Panc1 (cell line): ENCODE data around the gene ENTHD1. TPM values are rescaled to one million over a fixed set of nuclear protein-coding genes. Genes with fewer than 3 reads are reported as not detected.

Experiments
- ATAC-seq: fragments of 200-7000 bp; cut with Tn5 transposase; 2 replicates; pipeline ENCODE4 v1.9.1; 2020; ENCODE audit warnings: mild to moderate bottlenecking, moderate library complexity
- BruUV-seq: library from RNA; stranded (reverse); fragments of 400-500 nt; replicated peaks from 2 replicates; lab custom pipeline; 2021; lab: Mats Ljungman, UMichigan
- CTCF ChIA-PET: fragments of 300-600 bp; sonication (Branson Sonifier 250); formaldehyde crosslinking; loops from one replicate; lab custom pipeline; 2022; ENCODE audit warnings: antibody characterized with exemption; lab: Charles Lee
- POLR2A ChIA-PET: fragments of 300-600 bp; sonication (Branson Sonifier 250); formaldehyde crosslinking; loops from one replicate; lab custom pipeline; 2022; ENCODE audit warnings: antibody characterized with exemption; lab: Charles Lee
- DNase-seq: peaks from one replicate; pipeline ENCODE4 v3.0.0-alpha.2; 2010; ENCODE audit warnings: low read depth, low spot score
- H3K27ac ChIP-seq: 2 replicates; pipeline ENCODE4 v1.5.1; 2011; ENCODE audit warnings: mild to moderate bottlenecking, low read length, inconsistent platforms
- H3K27me3 ChIP-seq: fragments of 200-500 bp; sonication (Bioruptor generic); 2 replicates; pipeline ENCODE4 v1.6.0; 2014; ENCODE audit warnings: low read length, inconsistent platforms; ENCODE audit not compliant: control insufficient read depth, insufficient read depth
- H3K36me3 ChIP-seq: fragments of 200-500 bp; sonication (Bioruptor generic); 2 replicates; pipeline ENCODE4 v1.5.1; 2014; ENCODE audit warnings: inconsistent platforms, mild to moderate bottlenecking, low read length, moderate library complexity; ENCODE audit not compliant: control insufficient read depth, insufficient read depth
- H3K4me1 ChIP-seq: 2 replicates; pipeline ENCODE4 v1.5.1; 2011; ENCODE audit warnings: inconsistent platforms, mild to moderate bottlenecking, low read length, moderate library complexity; ENCODE audit not compliant: control insufficient read depth, insufficient read depth
- H3K4me3 ChIP-seq, 2 experiments: 2 replicates each; pipeline ENCODE4 v1.5.1; 2011 to 2012; ENCODE audit warnings: low read depth in 2 of 2, low read length in 2 of 2, mild to moderate bottlenecking in 2 of 2, inconsistent platforms in 1 of 2, moderate library complexity in 1 of 2
- H3K9me3 ChIP-seq: fragments of 200-500 bp; sonication (Bioruptor generic); 2 replicates; pipeline ENCODE4 v1.5.1; 2014; ENCODE audit warnings: low read depth, mild to moderate bottlenecking, inconsistent platforms, low read length, moderate library complexity; ENCODE audit not compliant: control insufficient read depth, insufficient read depth
- CTCF ChIP-seq: fragments of 450-650 bp; IDR thresholded peaks from 2 replicates; pipeline ENCODE4 v1.5.1; 2017; ENCODE audit warnings: mild to moderate bottlenecking
- POLR2AphosphoS5 ChIP-seq: IDR thresholded peaks from 2 replicates; pipeline ENCODE4 v1.6.1; 2012; ENCODE audit warnings: mild to moderate bottlenecking, low read depth, low read length, moderate library complexity
- REST ChIP-seq, 2 experiments: IDR thresholded peaks; 2 replicates each; pipeline ENCODE4 v1.6.1; 2011 to 2012; ENCODE audit warnings: low read depth in 2 of 2, control low read depth in 1 of 2, low read length in 1 of 2, mild to moderate bottlenecking in 1 of 2, moderate library complexity in 1 of 2; ENCODE audit not compliant: insufficient read depth in 1 of 2
- SIN3A ChIP-seq: IDR thresholded peaks from 2 replicates; pipeline ENCODE4 v1.6.1; 2012; ENCODE audit warnings: low read depth, mild to moderate bottlenecking, low read length, moderate library complexity, borderline replicate concordance; ENCODE audit not compliant: insufficient read depth
- TCF7L2 ChIP-seq: IDR thresholded peaks from 2 replicates; pipeline ENCODE4 v1.6.1; 2011; ENCODE audit warnings: mild to moderate bottlenecking, low read depth, low read length, inconsistent platforms
- in situ Hi-C: cut with HindIII; loops from 2 replicates; pipeline ENCODE4 v1.10.0; 2016; ENCODE audit warnings: low sequenced_read_pairs, low pct_unique_long_range_greater_than_20kb
- intact Hi-C: fragments of 100-400 bp; cut with micrococcal nuclease; formaldehyde crosslinking; loops from one replicate; pipeline ENCODE4 v1.10.0; 2022; ENCODE audit not compliant: unreplicated experiment
- total RNA-seq: library from RNA; stranded (reverse); gene quantifications from one replicate; pipeline ENCODE4 v1.2.1, GENCODE V29; 2021; ENCODE audit not compliant: unreplicated experiment

ENTHD1 gene
- total RNA-seq, 1 experiment from 2014 or later = not detected

- Histone ChIP-seq H3K27me3 (peaks cover 6% of the 10 kb centered on the region), H3K4me3 (no peak overlapping the region), H3K9me3 (no peaks in the 10 kb centered on the region), H3K4me1 (no peaks in the 10 kb centered on the region), H3K36me3 (no peaks in the 10 kb centered on the region), H3K27ac (no peak overlapping the region)
- ChIA-PET POLR2A (no interaction called here), CTCF (no interaction called here)
- intact Hi-C loops = no loop called here
- no peak for TF ChIP-seq TCF7L2
- TF ChIP-seq POLR2AphosphoS5 = no peak
- no peak for TF ChIP-seq REST (IDR thresholded peaks at IDR 0.05; ENCODE audit: insufficient read depth in 1 of 2, low read depth in 2 of 2, low read length in 1 of 2)
- TF ChIP-seq SIN3A = no peak
- no peak for TF ChIP-seq CTCF
- DNase-seq (no peak), ATAC-seq (no peak)
- in situ Hi-C loops = no loop called here
- no TSS peak for BruUV-seq
Measured at GRCh38 chr22:39935612-39936011, 42.1 kb upstream of the ENTHD1 start.

GRCh38 chr22:39935116-39935515 is 41.6 kb upstream of the ENTHD1 start:
- no peak for ATAC-seq
- no TSS peak for BruUV-seq
- H3K27me3 ChIP-seq = peaks cover 9% of the 10 kb centered on the region
- in situ Hi-C loops = no loop called here
- CTCF ChIA-PET = no interaction called here
- H3K9me3 ChIP-seq = no peaks in the 10 kb centered on the region
- H3K4me1 ChIP-seq = no peaks in the 10 kb centered on the region
- POLR2A ChIA-PET = no interaction called here
- intact Hi-C loops = no loop called here
- H3K27ac ChIP-seq = no peak overlapping the region
- TF ChIP-seq CTCF = no peak
- no peak for TF ChIP-seq POLR2AphosphoS5
- TF ChIP-seq TCF7L2 = no peak
- no peak for TF ChIP-seq SIN3A
- no peak for TF ChIP-seq REST (IDR thresholded peaks at IDR 0.05; ENCODE audit: insufficient read depth in 1 of 2, low read depth in 2 of 2, low read length in 1 of 2)
- no peak for DNase-seq
- no peak overlapping the region for H3K4me3 ChIP-seq
- no peaks in the 10 kb centered on the region for H3K36me3 ChIP-seq
